ENCODE results near the gene DEPDC7.

Gene DEPDC7

GRCh38 chr11:32985600-32985999, 30.1 kb upstream of the DEPDC7 start:
- H3K4me3 Mint-ChIP-seq = no peak overlapping the region
- no peaks in the 10 kb centered on the region for H3K36me3 Mint-ChIP-seq (ENCODE audit: low read depth)

GRCh38 chr11:32987851-32988250, 27.8 kb upstream of the DEPDC7 start:
- Mint-ChIP-seq H3K27ac (no peak overlapping the region), H3K36me3 (ENCODE audit: low read depth) (no peaks in the 10 kb centered on the region), H3K9me3 (peaks cover 19% of the 10 kb centered on the region), H3K4me1 (no peaks in the 10 kb centered on the region), H3K27me3 (ENCODE audit: low read depth) (no peaks in the 10 kb centered on the region), H3K4me3 (no peak overlapping the region)
- TF ChIP-seq CTCF (IDR thresholded peaks at IDR 0.05; ENCODE audit: unreplicated experiment in 3 of 3) = no peak

More at GRCh38 chr11:32985600-32985999, 30.1 kb upstream of the DEPDC7 start:
- no peak overlapping the region for H3K27ac Mint-ChIP-seq
- H3K9me3 Mint-ChIP-seq = peaks cover 7% of the 10 kb centered on the region
- H3K4me1 Mint-ChIP-seq = no peaks in the 10 kb centered on the region
- H3K27me3 Mint-ChIP-seq (ENCODE audit: low read depth) = no peaks in the 10 kb centered on the region
- no peak for TF ChIP-seq CTCF (IDR thresholded peaks at IDR 0.05; ENCODE audit: unreplicated experiment in 3 of 3)

- Mint-ChIP-seq H3K4me1 (no peaks in the 10 kb centered on the region), H3K4me3 (no peak overlapping the region)
These were observed 25.2 kb upstream of the DEPDC7 start for GRCh38 chr11:32990481-32990880.

GRCh38 chr11:32991427-32991826, 24.3 kb upstream of the DEPDC7 start:
- Mint-ChIP-seq H3K27me3 (ENCODE audit: low read depth) (peaks cover 3% of the 10 kb centered on the region), H3K36me3 (ENCODE audit: low read depth) (no peaks in the 10 kb centered on the region), H3K9me3 (peaks cover 32% of the 10 kb centered on the region), H3K27ac (no peak overlapping the region), H3K4me1 (no peaks in the 10 kb centered on the region), H3K4me3 (no peak overlapping the region)
- no peak for TF ChIP-seq CTCF (IDR thresholded peaks at IDR 0.05; ENCODE audit: unreplicated experiment in 3 of 3)

More at GRCh38 chr11:32990481-32990880, 25.2 kb upstream of the DEPDC7 start:
- H3K27ac Mint-ChIP-seq = no peak overlapping the region
- H3K9me3 Mint-ChIP-seq = peaks cover 23% of the 10 kb centered on the region
- no peak for TF ChIP-seq CTCF (IDR thresholded peaks at IDR 0.05; ENCODE audit: unreplicated experiment in 3 of 3)
- no peaks in the 10 kb centered on the region for H3K27me3 Mint-ChIP-seq (ENCODE audit: low read depth)
- H3K36me3 Mint-ChIP-seq (ENCODE audit: low read depth) = no peaks in the 10 kb centered on the region

- H3K9me3 Mint-ChIP-seq = peaks cover 37% of the 10 kb centered on the region
- H3K27me3 Mint-ChIP-seq (ENCODE audit: low read depth) = peaks cover 5% of the 10 kb centered on the region
- no peak for TF ChIP-seq CTCF (IDR thresholded peaks at IDR 0.05; ENCODE audit: unreplicated experiment in 3 of 3)
- no peak overlapping the region for H3K27ac Mint-ChIP-seq
- no peaks in the 10 kb centered on the region for H3K4me1 Mint-ChIP-seq
- H3K36me3 Mint-ChIP-seq (ENCODE audit: low read depth) = no peaks in the 10 kb centered on the region
- no peak overlapping the region for H3K4me3 Mint-ChIP-seq
These were observed 23.8 kb upstream of the DEPDC7 start for GRCh38 chr11:32991898-32992297.

GRCh38 chr11:33000181-33000580, 15.5 kb upstream of the DEPDC7 start:
- Mint-ChIP-seq H3K27me3 (ENCODE audit: low read depth) (peaks cover 5% of the 10 kb centered on the region), H3K4me3 (no peak overlapping the region), H3K27ac (no peak overlapping the region), H3K9me3 (peaks cover 34% of the 10 kb centered on the region), H3K4me1 (peaks cover 5% of the 10 kb centered on the region), H3K36me3 (ENCODE audit: low read depth) (peaks cover 5% of the 10 kb centered on the region)
- TF ChIP-seq CTCF (IDR thresholded peaks at IDR 0.05; ENCODE audit: unreplicated experiment in 3 of 3) = no peak
